GM12873 (cell line): ENCODE measurements around the gene SLIT3.

Experiments
- CTCF ChIP-seq: IDR thresholded peaks from 2 replicates; pipeline ENCODE4 v1.5.1; 2012; ENCODE audit warnings: low read depth, mild to moderate bottlenecking, moderate library complexity, low read length, control low read depth; ENCODE audit not compliant: insufficient read depth; ENCODE audit errors: missing control alignments

SLIT3 gene

GRCh38 chr5:169106911-169107706 lies 193.8 kb downstream of the SLIT3 start:
- no peak for TF ChIP-seq CTCF

GRCh38 chr5:169104937-169105494 lies 195.9 kb downstream of the SLIT3 start:
- TF ChIP-seq CTCF: no peak

GRCh38 chr5:169103586-169104181 lies 197.3 kb downstream of the SLIT3 start:
- no peak for TF ChIP-seq CTCF

GRCh38 chr5:169101966-169102365 lies 199.0 kb downstream of the SLIT3 start:
- TF ChIP-seq CTCF: no peak

- no peak for TF ChIP-seq CTCF
Observed at GRCh38 chr5:169100735-169101075, 200.2 kb downstream of the SLIT3 start.

GRCh38 chr5:169099801-169100734 lies 200.9 kb downstream of the SLIT3 start:
- no peak for TF ChIP-seq CTCF
